ENCODE results near the gene CUL3.
"Not testable (repeated sequence)": the region's sequence is repeated elsewhere in the genome, so short reads cannot be mapped to it uniquely, and the experiment has no call there.

CUL3 gene

DNA sequence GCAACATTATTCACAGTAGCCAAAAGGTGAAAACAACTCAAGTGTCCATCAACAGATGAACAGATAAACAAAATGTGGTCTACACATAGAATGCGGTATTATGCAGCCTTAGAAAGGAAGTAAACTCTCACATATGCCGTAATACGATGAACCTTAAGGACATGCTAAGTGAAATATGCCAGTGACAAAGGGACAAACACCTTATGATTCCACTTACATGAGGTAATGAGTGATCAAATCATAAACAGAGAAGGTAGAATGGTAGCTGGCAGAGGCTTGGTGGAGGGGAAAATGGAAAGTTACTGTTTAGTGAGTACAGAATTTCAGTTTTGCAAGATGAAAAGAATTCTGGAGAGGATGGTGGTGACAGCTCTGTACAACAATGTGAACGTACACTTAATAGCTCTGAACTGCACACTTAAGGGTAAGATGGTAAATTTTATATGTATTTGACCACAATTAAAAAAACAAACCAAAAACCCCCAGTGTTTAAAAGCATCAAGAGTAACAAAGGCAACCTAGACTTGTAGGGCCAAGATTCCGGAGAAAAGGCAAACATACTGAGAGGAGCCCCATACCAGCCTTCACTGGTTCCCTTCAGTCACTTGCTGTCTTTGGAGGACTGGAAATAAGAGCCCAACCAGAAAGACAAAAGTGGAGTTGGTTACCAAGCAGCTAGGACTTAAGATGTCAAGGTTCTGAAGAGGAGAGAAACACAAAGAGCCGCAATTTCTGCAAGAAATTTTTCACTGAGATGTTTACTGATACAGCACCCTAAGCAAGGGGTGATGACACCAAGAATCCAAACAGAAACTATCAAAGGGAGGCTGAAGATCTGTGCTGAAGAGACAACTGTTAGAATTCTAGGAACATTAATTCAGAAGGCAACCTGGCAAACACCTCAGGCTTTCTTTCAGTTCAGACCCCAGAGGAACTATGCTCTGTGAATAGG, 61.3 kb downstream of the CUL3 start:
- TF ChIP-seq, protein P1, sequence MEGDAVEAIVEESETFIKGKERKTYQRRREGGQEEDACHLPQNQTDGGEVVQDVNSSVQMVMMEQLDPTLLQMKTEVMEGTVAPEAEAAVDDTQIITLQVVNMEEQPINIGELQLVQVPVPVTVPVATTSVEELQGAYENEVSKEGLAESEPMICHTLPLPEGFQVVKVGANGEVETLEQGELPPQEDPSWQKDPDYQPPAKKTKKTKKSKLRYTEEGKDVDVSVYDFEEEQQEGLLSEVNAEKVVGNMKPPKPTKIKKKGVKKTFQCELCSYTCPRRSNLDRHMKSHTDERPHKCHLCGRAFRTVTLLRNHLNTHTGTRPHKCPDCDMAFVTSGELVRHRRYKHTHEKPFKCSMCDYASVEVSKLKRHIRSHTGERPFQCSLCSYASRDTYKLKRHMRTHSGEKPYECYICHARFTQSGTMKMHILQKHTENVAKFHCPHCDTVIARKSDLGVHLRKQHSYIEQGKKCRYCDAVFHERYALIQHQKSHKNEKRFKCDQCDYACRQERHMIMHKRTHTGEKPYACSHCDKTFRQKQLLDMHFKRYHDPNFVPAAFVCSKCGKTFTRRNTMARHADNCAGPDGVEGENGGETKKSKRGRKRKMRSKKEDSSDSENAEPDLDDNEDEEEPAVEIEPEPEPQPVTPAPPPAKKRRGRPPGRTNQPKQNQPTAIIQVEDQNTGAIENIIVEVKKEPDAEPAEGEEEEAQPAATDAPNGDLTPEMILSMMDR (IDR thresholded peaks at IDR 0.05; ENCODE audit: control extremely low read depth, extremely low read depth, low read depth, missing control alignments) = no peak
- POLR2A ChIA-PET = no interaction called here
- CTCF ChIA-PET = interaction anchor here (0.8 to 1.6 kb wide), 5 partner anchors 15 to 38 kb away, joined by 3 to 4 read pairs (median 3); no protein-coding TSS in a partner anchor
- no peak for DNase-seq (ENCODE audit: extremely low spot score)

GRCh38 chr2:224522483-224522882, 62.7 kb downstream of the CUL3 start:
- CTCF ChIA-PET = interaction anchor here (1.2 to 1.8 kb wide), 2 partner anchors 16 to 52 kb away, joined by 3 to 6 read pairs; no protein-coding TSS in a partner anchor
- DNase-seq (ENCODE audit: extremely low spot score); POLR2A ChIA-PET: not testable (repeated sequence)

- POLR2A ChIA-PET = no interaction called here
- CTCF ChIA-PET = interaction anchor here (0.7 to 2.5 kb wide), 9 partner anchors 8 to 233 kb away, joined by 3 to 7 read pairs (median 3); no protein-coding TSS in a partner anchor
- DNase-seq (ENCODE audit: extremely low spot score) = peak; percentile 30
- TF ChIP-seq, protein P1 (IDR thresholded peaks at IDR 0.05; ENCODE audit: control extremely low read depth, extremely low read depth, low read depth, missing control alignments) = no peak
These were observed 65.1 kb downstream of the CUL3 start for GRCh38 chr2:224520064-224520463.

GRCh38 chr2:224518806-224519580, 66.2 kb downstream of the CUL3 start:
- ChIA-PET CTCF (interaction anchor here (1.1 to 1.4 kb wide), 2 partner anchors 9 to 17 kb away, joined by 3 read pairs; no protein-coding TSS in a partner anchor), POLR2A (no interaction called here)
- DNase-seq (ENCODE audit: extremely low spot score) = no peak
- TF ChIP-seq, protein P1 (IDR thresholded peaks at IDR 0.05; ENCODE audit: control extremely low read depth, extremely low read depth, low read depth, missing control alignments) = no peak

GRCh38 chr2:224517963-224518362, 67.2 kb downstream of the CUL3 start:
- CTCF ChIA-PET = interaction anchor here (0.9 to 1.2 kb wide), 2 partner anchors 11 to 54 kb away, joined by 3 read pairs; no protein-coding TSS in a partner anchor
- POLR2A ChIA-PET = no interaction called here
- DNase-seq (ENCODE audit: extremely low spot score) = peak; percentile 22
- TF ChIP-seq, protein P1 (IDR thresholded peaks at IDR 0.05; ENCODE audit: control extremely low read depth, extremely low read depth, low read depth, missing control alignments) = no peak

DNA sequence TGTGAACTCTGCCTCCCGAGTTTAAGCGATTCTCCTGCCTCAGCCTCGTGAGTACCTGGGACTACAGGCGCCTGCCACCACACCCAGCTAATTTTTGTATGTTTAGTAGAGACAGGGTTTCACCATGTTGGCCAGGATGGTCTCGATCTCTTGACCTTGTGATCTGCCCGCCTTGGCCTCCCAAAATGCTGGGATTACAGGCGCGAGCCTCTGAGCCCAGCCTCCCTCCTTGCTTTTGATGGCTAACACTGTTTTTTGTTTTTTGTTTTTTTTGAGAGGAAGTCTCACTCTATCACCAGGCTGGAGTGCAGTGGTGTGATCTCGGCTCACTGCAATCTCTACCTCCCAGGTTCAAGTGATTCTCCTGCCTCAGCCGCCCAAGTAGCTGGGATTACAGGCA, 68.8 kb downstream of the CUL3 start:
- POLR2A ChIA-PET; DNase-seq (ENCODE audit: extremely low spot score); CTCF ChIA-PET: not testable (repeated sequence)

DNA sequence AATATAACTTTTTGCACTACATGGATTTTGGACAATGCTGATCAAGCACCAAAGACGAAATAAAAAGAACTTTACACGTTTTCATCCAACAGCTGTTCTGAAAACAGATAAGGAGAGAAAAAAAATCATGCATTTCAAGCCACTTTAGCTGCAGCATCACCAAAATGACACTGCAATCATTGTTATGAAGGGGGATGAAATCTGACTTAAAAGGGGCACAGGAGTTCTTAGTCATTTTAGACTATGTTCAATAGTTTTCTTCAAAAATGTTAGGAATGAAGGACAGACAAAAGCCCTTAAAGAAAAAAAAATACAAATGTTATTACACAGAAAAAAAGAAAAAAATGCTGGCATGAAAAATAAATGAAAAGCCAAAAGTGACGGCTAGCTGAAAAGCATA, 71.2 kb downstream of the CUL3 start:
- TF ChIP-seq, protein P1 (IDR thresholded peaks at IDR 0.05; ENCODE audit: control extremely low read depth, extremely low read depth, low read depth, missing control alignments) = no peak
- ChIA-PET CTCF (interaction anchor here (1.1 kb wide), 1 partner anchor 25 kb away, joined by 4 read pairs; no protein-coding TSS in a partner anchor), POLR2A (no interaction called here)
- DNase-seq (ENCODE audit: extremely low spot score) = no peak
